SK-N-SH (cell line): ENCODE measurements around the gene ITCH. TPM values are rescaled to one million over a fixed set of nuclear protein-coding genes. Genes with fewer than 3 reads are reported as not detected.

Experiments used
- CTCF ChIA-PET: fragments of 300-600, 350-600 bp; formaldehyde crosslinking; extraction: SDS; loops from one replicate; lab custom pipeline; 2021; lab: Yijun Ruan, JAX
- POLR2A ChIA-PET: fragments of 350-600 bp; sonication (Branson Sonifier 250); formaldehyde crosslinking; extraction: SDS; loops from one replicate; lab custom pipeline; 2020; ENCODE audit warnings: antibody characterized with exemption, inconsistent platforms; lab: Yijun Ruan, JAX
- DNase-seq: peaks from one replicate; pipeline ENCODE4 v3.0.0; 2012
- H2AFZ ChIP-seq: fragments of 200-600 bp; sonication (generic); 2 replicates; pipeline ENCODE4 v1.8.1; 2016; ENCODE audit warnings: antibody characterized with exemption, mild to moderate bottlenecking, low read depth
- H3F3A ChIP-seq: fragments of 200-600 bp; sonication (generic); replicated peaks from 2 replicates; pipeline ENCODE3; 2016; ENCODE audit warnings: antibody characterized with exemption, mild to moderate bottlenecking; ENCODE audit not compliant: insufficient read depth
- H3K27ac ChIP-seq, 2 experiments: fragments of 200-500 bp in 1 of 2; fragments of 200-600 bp in 1 of 2; sonication (Bioruptor generic) in 1 of 2; sonication (generic), shearing (Covaris generic) in 1 of 2; 2 replicates each; pipeline versions ENCODE4 v1.5.1 to v1.6.1; 2014 to 2016; ENCODE audit warnings: low read depth in 2 of 2, inconsistent platforms in 1 of 2, low read length in 1 of 2, mild to moderate bottlenecking in 1 of 2, mixed read lengths in 1 of 2
- H3K27me3 ChIP-seq: fragments of 200-600 bp; sonication (generic), shearing (Covaris generic); 2 replicates; pipeline ENCODE4 v1.6.1; 2016; ENCODE audit warnings: mixed run types; ENCODE audit not compliant: insufficient read depth
- H3K36me3 ChIP-seq, 2 experiments: fragments of 200-500 bp in 1 of 2; fragments of 200-600 bp in 1 of 2; sonication (Bioruptor generic) in 1 of 2; sonication (generic) in 1 of 2; replicated peaks in 1 of 2; 2 replicates each; pipeline versions ENCODE3 to v1.5.1; 2014 to 2016; ENCODE audit warnings: low read length in 1 of 2, mild to moderate bottlenecking in 1 of 2; ENCODE audit not compliant: insufficient read depth in 2 of 2, control insufficient read depth in 1 of 2
- H3K4me1 ChIP-seq, 2 experiments: fragments of 200-500 bp in 1 of 2; fragments of 200-600 bp in 1 of 2; sonication (Bioruptor generic) in 1 of 2; sonication (generic), shearing (Covaris generic) in 1 of 2; 2 replicates each; pipeline versions ENCODE4 v1.5.1 to v1.6.1; 2014 to 2016; ENCODE audit warnings: low read depth in 1 of 2, low read length in 1 of 2, mixed run types in 1 of 2; ENCODE audit not compliant: insufficient read depth in 2 of 2, control insufficient read depth in 1 of 2
- H3K4me2 ChIP-seq: fragments of 200-600 bp; sonication (generic), shearing (Covaris generic); 2 replicates; pipeline ENCODE4 v1.6.1; 2017; ENCODE audit warnings: mixed run types
- H3K4me3 ChIP-seq, 2 experiments: fragments of 200-500 bp in 1 of 2; fragments of 200-600 bp in 1 of 2; sonication (Bioruptor generic) in 1 of 2; sonication (generic), shearing (Covaris generic) in 1 of 2; 2 replicates each; pipeline versions ENCODE4 v1.5.1 to v1.8.1; 2014 to 2016; ENCODE audit warnings: low read depth in 2 of 2, inconsistent platforms in 1 of 2, low read length in 1 of 2, mild to moderate bottlenecking in 1 of 2, mixed read lengths in 1 of 2, moderate library complexity in 1 of 2
- H3K79me2 ChIP-seq: fragments of 200-600 bp; sonication (generic); 2 replicates; pipeline ENCODE4 v1.8.1; 2017; ENCODE audit warnings: mild to moderate bottlenecking; ENCODE audit not compliant: insufficient read depth
- H3K9ac ChIP-seq: fragments of 200-600 bp; sonication (generic); 2 replicates; pipeline ENCODE4 v1.6.1; 2017; ENCODE audit warnings: mixed run types
- H3K9me2 ChIP-seq: fragments of 200-600 bp; sonication (generic); 2 replicates; pipeline ENCODE4 v1.6.1; 2017; ENCODE audit warnings: mixed run types
- H3K9me3 ChIP-seq: fragments of 200-600 bp; sonication (generic); 2 replicates; pipeline ENCODE4 v1.6.1; 2017; ENCODE audit warnings: mixed run types, mild to moderate bottlenecking, moderate library complexity
- H4K20me1 ChIP-seq: fragments of 200-600 bp; sonication (generic); 2 replicates; pipeline ENCODE4 v1.6.1; 2017; ENCODE audit warnings: mild to moderate bottlenecking, mixed run types; ENCODE audit not compliant: insufficient read depth
- CHD2 ChIP-seq: fragments of 150-350 bp; IDR thresholded peaks from 2 replicates; pipeline ENCODE4 v1.6.1; 2018; ENCODE audit warnings: low read length; ENCODE audit not compliant: partially characterized antibody
- FOSL2 ChIP-seq: IDR thresholded peaks from 2 replicates; pipeline ENCODE4 v1.4.0; 2012; ENCODE audit warnings: low read depth, mild to moderate bottlenecking, moderate library complexity, borderline replicate concordance
- GABPA ChIP-seq: IDR thresholded peaks from 2 replicates; pipeline ENCODE4 v1.4.0; 2012; ENCODE audit warnings: low read depth, mild to moderate bottlenecking
- NFIC ChIP-seq: IDR thresholded peaks from 2 replicates; pipeline ENCODE4 v1.4.0; 2012; ENCODE audit warnings: borderline replicate concordance
- PBX3 ChIP-seq: IDR thresholded peaks from 2 replicates; pipeline ENCODE4; 2012
- RAD21 ChIP-seq: IDR thresholded peaks from 2 replicates; pipeline ENCODE4 v1.6.1; 2012; ENCODE audit warnings: mild to moderate bottlenecking, low read length
- RCOR1 ChIP-seq: fragments of 150-350 bp; IDR thresholded peaks from 2 replicates; pipeline ENCODE4 v1.6.1; 2017; ENCODE audit warnings: antibody characterized with exemption, low read length
- RFX5 ChIP-seq: IDR thresholded peaks from 2 replicates; pipeline ENCODE4 v1.6.1; 2012; ENCODE audit warnings: mild to moderate bottlenecking, improper control_type of control experiment, low read length
- RXRA ChIP-seq: IDR thresholded peaks from 2 replicates; pipeline ENCODE4 v1.4.0; 2012; ENCODE audit warnings: low read depth, mild to moderate bottlenecking, borderline replicate concordance
- SIN3A ChIP-seq: IDR thresholded peaks from 2 replicates; pipeline ENCODE4 v1.6.1; 2012; ENCODE audit warnings: low read depth, mild to moderate bottlenecking, low read length, moderate library complexity, borderline replicate concordance
- SMC3 ChIP-seq: IDR thresholded peaks from 2 replicates; pipeline ENCODE4 v1.6.1; 2012; ENCODE audit warnings: low read depth, low read length, improper control_type of control experiment
- TAF1 ChIP-seq: IDR thresholded peaks from 2 replicates; pipeline ENCODE4 v1.6.1; 2012; ENCODE audit warnings: low read depth, mild to moderate bottlenecking, low read length, moderate library complexity, borderline replicate concordance
- TCF12 ChIP-seq: IDR thresholded peaks from 2 replicates; pipeline ENCODE4 v1.4.0; 2012
- TEAD4 ChIP-seq: IDR thresholded peaks from 2 replicates; pipeline ENCODE4 v1.4.0; 2012; ENCODE audit warnings: mild to moderate bottlenecking, borderline replicate concordance; ENCODE audit not compliant: insufficient read depth
- USF2 ChIP-seq: fragments of 150-350 bp; IDR thresholded peaks from 2 replicates; pipeline ENCODE4 v1.6.1; 2017; ENCODE audit warnings: antibody characterized with exemption, low read length, low read depth, borderline replicate concordance
- YY1 ChIP-seq: IDR thresholded peaks from 2 replicates; pipeline ENCODE4 v1.4.0; 2012; ENCODE audit warnings: low read depth, mild to moderate bottlenecking
- WGBS: methylation state at CpG from one replicate; pipeline ENCODE4 v1.1.6; 2017; ENCODE audit warnings: low lambda C conversion rate; 5-methylcytosine and 5-hydroxymethylcytosine counted together
- polyA plus RNA-seq, 3 experiments: library from polyadenylated mRNA; depleted of rRNA; stranded (reverse); fragments of >200 nt; gene quantifications; 2 replicates each; pipeline ENCODE4 v1.2.3, GENCODE V29; 2012
- TF ChIP-seq, protein P1 (sequence below): IDR thresholded peaks from 2 replicates; pipeline ENCODE4 v1.4.0; 2012; ENCODE audit warnings: low read depth
- TF ChIP-seq, protein P2 (sequence below): IDR thresholded peaks from 2 replicates; pipeline ENCODE4 v1.6.1; 2012; ENCODE audit warnings: mild to moderate bottlenecking, low read depth, low read length, moderate library complexity
- TF ChIP-seq, protein P3 (sequence below): fragments of 200-600 bp; sonication (generic); IDR thresholded peaks from 2 replicates; pipeline ENCODE4 v1.6.1; 2017; ENCODE audit warnings: antibody characterized with exemption, mild to moderate bottlenecking, moderate library complexity

ITCH gene
- polyA plus RNA-seq, 1 of the 3 experiments (the other 2 are of a cell fraction): 3.8 TPM

- no peak for DNase-seq
- POLR2A ChIA-PET: interaction anchor here (0.9 kb wide), 1 partner anchor 18 kb away, joined by 3 read pairs; no protein-coding TSS in a partner anchor
- peaks cover 8% of the 10 kb centered on the region for H3F3A ChIP-seq
- H3K9ac ChIP-seq: no peak overlapping the region
- no peaks in the 10 kb centered on the region; a peak in 1 of 4 replicates for H3K4me1 ChIP-seq
- no peaks in the 10 kb centered on the region for H3K27me3 ChIP-seq
- no peak overlapping the region for H3K4me3 ChIP-seq
- no peak overlapping the region for H3K4me2 ChIP-seq
- TF ChIP-seq SIN3A (no peak), FOSL2 (no peak), RFX5 (no peak), YY1 (no peak), RCOR1 (no peak), TAF1 (no peak), GABPA (no peak), NFIC (no peak), RXRA (no peak), TEAD4 (no peak), TCF12 (no peak), USF2 (no peak), CHD2 (no peak), PBX3 (no peak), SMC3 (no peak), RAD21 (no peak)
- TF ChIP-seq, protein P1, sequence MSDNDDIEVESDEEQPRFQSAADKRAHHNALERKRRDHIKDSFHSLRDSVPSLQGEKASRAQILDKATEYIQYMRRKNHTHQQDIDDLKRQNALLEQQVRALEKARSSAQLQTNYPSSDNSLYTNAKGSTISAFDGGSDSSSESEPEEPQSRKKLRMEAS: no peak
- TF ChIP-seq, protein P2, sequence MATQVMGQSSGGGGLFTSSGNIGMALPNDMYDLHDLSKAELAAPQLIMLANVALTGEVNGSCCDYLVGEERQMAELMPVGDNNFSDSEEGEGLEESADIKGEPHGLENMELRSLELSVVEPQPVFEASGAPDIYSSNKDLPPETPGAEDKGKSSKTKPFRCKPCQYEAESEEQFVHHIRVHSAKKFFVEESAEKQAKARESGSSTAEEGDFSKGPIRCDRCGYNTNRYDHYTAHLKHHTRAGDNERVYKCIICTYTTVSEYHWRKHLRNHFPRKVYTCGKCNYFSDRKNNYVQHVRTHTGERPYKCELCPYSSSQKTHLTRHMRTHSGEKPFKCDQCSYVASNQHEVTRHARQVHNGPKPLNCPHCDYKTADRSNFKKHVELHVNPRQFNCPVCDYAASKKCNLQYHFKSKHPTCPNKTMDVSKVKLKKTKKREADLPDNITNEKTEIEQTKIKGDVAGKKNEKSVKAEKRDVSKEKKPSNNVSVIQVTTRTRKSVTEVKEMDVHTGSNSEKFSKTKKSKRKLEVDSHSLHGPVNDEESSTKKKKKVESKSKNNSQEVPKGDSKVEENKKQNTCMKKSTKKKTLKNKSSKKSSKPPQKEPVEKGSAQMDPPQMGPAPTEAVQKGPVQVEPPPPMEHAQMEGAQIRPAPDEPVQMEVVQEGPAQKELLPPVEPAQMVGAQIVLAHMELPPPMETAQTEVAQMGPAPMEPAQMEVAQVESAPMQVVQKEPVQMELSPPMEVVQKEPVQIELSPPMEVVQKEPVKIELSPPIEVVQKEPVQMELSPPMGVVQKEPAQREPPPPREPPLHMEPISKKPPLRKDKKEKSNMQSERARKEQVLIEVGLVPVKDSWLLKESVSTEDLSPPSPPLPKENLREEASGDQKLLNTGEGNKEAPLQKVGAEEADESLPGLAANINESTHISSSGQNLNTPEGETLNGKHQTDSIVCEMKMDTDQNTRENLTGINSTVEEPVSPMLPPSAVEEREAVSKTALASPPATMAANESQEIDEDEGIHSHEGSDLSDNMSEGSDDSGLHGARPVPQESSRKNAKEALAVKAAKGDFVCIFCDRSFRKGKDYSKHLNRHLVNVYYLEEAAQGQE: no peak
- TF ChIP-seq, protein P3, sequence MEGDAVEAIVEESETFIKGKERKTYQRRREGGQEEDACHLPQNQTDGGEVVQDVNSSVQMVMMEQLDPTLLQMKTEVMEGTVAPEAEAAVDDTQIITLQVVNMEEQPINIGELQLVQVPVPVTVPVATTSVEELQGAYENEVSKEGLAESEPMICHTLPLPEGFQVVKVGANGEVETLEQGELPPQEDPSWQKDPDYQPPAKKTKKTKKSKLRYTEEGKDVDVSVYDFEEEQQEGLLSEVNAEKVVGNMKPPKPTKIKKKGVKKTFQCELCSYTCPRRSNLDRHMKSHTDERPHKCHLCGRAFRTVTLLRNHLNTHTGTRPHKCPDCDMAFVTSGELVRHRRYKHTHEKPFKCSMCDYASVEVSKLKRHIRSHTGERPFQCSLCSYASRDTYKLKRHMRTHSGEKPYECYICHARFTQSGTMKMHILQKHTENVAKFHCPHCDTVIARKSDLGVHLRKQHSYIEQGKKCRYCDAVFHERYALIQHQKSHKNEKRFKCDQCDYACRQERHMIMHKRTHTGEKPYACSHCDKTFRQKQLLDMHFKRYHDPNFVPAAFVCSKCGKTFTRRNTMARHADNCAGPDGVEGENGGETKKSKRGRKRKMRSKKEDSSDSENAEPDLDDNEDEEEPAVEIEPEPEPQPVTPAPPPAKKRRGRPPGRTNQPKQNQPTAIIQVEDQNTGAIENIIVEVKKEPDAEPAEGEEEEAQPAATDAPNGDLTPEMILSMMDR: no peak
- no peak overlapping the region for H2AFZ ChIP-seq
- no peak overlapping the region; a peak in 1 of 4 replicates for H3K27ac ChIP-seq
- no peaks in the 10 kb centered on the region for H3K9me3 ChIP-seq
- H3K79me2 ChIP-seq: peaks cover 21% of the 10 kb centered on the region
- H3K36me3 ChIP-seq: peaks cover 51 to 80% of the 10 kb centered on the region in 2 experiments
- 98% methylated on average over 12 of the region's 15 CpGs for WGBS
- peaks cover 32% of the 10 kb centered on the region for H4K20me1 ChIP-seq
- CTCF ChIA-PET: interaction anchor here (0.6 to 1.0 kb wide), 5 partner anchors 9 to 222 kb away, joined by 3 to 5 read pairs (median 3); no protein-coding TSS in a partner anchor
- H3K9me2 ChIP-seq: no peaks in the 10 kb centered on the region
Observed at GRCh38 chr20:34534391-34535165, 171.5 kb downstream of the ITCH start.
